CD4-positive, alpha-beta T cell treated with Interleukin-2 at 100 ng/mL for 4 hours (primary cell): ENCODE results near the gene WDSUB1.

Experiments used
- DNase-seq: peaks from one replicate; pipeline ENCODE4 v3.0.0-alpha.2; 2020; ENCODE audit warnings: low spot score

WDSUB1 gene

DNA sequence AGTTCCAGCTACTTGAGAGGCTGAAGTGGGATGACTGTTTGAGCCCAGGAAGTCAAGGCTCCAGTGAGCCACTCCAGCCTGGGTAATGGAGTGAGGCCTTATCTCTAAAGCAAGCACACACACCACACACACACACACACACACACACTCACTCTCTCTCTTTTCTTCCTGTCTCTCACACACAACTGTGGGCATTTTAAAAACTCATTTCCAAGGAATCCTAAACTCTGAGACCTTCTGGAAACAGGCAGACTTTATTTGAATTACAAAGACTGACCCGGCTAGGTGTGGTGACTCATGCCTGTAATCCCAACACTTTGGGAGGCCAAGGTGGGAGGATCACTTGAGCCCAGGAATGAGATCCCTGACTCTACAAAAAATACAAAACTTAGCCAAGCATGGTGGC is 21.3 kb downstream of the WDSUB1 start:
- no peak for DNase-seq

DNA sequence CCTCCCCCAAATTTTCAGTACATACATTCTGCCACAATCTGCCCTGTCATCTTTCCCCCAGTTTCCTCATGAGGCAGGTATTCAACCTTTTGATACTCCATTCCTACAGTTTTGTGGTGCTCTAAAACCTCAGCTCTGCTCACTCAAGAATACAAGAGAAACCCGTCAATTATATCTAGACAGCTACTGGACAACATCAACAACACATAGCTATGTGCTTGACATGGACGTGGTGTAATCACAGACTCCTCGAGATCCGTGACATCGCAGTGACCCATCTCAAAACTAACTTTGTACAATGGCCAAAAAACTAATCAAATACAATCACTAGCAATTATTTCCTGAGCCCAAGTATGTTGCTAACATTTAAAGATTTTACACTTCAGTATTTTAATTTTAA is 23.6 kb downstream of the WDSUB1 start:
- DNase-seq, result no peak

DNA sequence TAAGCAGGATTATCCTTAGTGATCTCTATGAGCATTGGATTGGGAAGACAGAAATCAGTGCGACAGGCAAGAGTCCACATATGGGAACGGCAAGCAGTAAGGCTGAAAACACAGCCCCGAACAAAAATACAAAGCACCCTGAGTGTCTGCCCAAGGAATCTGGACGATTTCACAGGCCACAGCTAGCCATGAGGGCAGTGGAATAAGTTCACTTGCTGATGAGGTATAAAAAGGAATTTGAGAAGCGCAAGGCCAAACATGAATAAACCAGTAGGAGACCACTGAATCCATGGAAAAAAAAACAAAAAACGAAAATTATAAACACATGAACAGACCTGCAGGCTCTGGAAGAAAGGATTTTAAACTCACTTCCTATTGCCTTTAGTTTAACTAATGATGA is 24.3 kb downstream of the WDSUB1 start:
- no peak for DNase-seq

DNA sequence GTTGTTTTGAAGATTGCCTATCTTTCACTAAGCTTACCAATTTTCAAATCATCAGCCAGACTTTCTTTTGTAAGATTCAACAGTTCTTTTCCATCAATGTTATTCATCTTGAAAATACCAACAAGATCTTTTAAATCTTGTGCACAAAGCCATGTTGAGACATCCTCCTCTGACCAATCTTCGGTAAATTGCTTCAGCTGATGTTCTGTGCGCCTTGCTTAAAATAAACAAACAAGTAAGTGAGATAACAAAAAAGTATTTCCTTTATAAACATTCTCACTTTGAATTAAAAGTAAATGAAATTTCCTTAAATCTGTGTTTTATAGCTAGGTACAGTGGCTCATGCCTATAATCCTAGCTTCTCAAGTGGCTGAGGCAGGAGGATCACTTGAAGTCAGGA is 30.3 kb downstream of the WDSUB1 start:
- DNase-seq, result no peak

DNA sequence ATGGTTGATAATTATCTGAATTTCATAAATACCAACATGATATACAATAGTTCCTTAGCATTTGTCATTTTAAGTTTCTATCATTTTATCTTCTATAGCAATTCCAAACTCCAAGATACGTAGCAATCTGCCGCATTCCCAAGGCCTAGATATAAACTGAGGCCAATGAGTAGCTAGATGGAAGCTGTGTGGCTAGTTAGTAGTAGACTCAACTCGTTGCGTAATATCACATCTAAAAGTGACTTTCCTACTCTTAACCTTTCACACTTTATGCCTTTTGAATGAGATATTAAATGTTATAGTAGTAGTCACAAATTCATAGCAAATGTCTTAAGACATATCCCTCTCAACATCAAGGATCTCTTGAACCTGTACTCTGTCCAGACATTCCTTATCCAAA is 33.6 kb downstream of the WDSUB1 start:
- DNase-seq, result no peak

DNA sequence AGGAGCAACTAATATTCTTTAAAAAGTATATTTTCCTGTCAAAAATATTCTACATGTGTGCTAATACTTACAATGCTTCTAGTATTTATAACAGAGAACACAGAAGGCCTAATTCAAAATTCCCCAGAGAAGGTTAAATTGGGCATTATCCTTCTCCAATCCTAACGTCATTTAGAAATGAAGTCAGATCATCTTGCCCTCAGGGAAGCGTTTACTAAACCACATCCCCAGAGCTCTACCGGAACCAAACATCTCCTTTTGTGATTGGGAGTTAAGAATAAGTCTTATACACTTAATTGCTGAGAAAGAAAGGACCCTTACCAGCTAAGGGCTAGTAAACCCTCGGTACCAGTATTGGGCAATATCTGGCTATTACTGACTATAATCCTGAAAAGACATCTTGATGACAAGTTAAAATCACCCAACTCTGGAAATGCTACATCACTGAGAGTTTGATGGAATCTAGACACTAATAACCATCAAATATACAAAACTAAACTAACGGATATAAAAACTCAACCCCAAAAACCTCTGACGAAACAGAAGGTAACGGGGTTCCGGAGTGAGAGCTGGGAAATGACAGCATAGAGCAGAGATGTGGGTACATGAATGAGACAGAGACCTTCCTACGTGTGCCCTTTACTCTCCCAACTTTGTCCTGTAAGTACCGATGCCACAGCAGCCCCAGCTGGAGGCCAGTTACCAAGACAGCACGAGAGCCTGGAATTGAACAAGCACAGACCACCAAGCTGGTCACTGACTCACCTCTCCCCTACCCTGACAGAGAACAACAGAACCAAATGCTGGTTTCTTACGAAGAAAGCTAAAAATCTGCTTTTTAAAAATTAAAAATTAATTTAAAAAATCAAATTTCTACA is 35.0 kb downstream of the WDSUB1 start:
- no peak for DNase-seq

DNA sequence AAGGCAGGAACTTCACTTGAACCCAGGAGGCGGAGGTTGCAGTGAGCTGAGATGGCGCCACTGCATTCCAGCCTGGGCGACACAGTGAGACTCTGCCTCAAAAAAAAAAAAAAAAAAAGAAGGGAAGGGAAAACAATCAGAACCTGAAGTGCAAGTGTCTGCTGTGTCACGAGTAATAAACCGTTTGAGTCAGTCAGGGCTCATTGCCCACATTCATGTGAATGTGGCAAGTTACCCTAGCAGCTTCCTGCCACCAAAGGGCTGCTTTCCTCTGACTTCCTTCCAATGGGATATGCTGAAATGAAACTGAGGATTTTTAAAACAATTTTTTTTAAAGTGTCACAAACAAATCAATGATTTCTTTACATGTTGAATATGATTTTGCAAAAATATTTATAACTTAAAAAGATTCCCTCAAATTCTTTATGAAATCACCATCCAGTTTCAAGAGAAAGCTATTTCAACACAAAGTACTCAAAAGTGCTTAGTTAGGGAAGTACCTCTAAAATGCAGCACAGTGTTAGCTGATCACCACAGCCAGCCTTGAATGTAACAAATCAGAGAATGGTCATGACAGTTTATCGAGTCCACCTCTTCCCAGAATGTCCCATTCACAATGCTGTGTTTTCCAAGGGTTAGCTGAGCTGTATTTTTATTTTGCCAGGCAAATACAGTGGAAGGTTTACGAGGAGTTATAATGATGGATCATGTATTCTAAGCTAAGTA is 36.4 kb downstream of the WDSUB1 start:
- no peak for DNase-seq

DNA sequence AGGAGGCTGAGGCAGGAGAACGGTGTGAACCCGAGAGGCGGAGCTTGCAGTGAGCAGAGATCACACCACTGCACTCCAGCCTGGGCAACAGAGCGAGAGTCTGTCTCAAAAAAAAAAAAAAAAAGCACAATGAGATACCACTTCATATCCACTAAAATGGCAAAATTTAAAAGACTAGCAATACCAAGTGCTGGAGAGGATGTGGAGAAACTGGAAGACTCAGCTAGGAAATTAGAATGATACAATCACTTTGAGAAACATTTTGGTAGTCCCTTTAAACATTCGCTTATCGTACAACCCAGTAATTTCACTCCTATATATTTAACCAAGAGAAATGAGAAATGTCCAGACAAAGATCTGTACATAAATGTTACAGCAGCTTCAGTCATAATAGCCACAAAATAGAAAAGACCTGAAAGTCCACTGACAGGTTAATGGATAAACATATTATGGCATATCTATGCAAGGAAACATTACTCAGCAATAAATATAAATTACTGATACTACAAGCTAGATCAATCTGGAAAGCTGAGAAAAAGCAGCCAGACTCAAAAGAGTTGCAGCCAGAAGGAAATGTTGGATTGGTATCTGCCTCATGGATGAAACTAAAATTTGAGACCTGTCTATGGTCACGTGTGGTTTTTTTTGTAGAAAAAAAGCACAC is 40.0 kb downstream of the WDSUB1 start:
- no peak for DNase-seq

DNA sequence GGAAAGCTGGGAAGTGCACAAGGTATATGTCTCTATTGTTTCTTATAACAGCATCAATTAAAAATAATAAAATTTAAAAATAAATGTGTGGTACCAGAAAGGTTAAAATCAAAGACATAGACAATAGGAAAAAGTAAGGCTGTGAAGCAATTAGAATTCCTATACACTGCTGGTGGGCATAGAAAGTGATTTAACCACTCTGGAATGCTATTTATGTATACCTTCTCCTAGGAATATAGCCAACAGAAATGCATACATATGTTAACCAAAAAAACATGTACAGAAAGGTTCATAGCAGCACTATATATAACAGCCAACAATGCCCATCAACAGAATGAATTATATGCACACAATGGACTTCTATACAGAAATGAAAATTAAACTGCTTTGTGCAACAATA is 43.0 kb downstream of the WDSUB1 start:
- no peak for DNase-seq

DNA sequence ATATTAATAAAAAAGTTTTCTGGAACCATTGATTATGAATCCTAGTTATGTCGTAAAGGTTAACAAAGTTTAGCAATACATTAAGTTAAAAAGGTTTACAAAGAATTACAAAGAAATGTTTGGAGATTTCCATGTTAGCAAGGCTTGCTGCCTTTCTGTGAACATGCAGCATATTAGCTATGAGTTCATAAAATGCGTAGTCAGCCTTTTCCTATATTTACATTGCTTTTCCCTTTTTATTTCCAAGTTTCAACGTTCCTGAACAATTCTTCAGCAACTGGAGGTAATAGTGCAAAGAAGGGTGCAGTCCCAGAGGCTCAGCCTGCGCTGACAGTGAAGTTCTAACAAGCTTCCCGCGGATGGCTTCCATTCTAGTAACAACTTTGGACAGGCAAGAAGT is 51.6 kb downstream of the WDSUB1 start:
- DNase-seq, result no peak

DNA sequence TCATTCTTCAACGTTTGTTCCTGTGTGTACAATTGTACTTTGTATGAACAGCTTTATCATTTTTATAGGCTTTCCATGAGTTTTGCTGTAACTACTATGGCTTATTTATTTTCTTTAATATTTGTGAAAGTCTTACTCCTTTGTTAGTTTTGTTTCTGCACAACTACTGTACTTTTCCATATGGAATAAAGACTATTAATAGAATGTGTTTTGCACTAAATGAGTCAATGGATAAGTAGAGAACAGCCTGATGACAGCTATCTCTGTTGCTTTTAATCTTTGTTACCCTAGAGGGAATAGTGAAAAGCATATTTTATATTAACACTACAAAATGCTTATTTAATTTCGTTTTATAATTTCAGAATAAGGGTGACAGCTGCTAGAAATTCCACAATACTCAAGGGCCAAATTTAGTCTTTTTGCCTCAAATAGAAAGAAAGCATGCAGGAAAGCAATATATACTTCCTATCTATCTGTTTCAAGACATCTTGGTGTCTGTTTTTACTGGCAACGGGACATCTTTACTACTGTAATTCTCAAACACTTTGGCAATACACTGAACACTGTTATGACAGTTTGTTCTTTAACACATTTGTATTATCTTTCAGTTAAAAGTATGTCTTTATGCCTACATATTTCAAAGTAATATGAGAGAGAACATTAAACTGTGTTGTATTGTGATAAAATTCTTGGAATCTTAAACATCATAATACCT is 53.9 kb downstream of the WDSUB1 start:
- no peak for DNase-seq

DNA sequence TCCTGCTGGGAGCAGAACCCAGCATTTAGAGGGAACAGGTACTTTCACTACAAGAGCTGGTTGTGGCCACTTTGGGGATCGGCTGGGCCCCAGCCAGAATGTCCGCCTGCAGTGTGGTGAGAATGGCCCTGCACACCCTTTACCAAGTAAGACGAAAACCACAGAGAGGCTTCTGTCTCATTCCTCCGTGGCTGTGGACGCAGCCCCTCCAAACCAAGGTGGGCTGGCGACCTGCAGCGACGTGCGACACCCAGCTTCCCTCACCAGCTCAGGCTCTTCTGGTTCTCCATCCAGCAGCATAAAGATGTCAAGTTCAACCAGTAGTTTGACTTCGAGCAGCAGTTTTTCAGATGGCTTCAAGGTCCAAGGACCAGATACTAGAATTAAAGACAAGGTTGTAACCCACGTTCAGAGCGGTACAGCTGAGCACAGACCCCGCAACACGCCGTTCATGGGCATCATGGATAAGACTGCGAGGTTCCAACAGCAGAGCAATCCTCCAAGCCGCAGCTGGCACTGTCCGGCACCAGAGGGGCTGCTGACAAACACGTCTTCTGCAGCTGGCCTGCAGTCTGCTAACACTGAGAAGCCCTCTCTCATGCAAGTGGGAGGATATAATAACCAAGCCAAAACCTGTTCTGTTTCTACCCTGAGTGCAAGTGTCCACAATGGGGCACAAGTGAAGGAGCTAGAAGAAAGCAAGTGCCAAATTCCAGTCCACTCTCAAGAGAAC is 56.2 kb downstream of the WDSUB1 start:
- DNase-seq, result no peak

DNA sequence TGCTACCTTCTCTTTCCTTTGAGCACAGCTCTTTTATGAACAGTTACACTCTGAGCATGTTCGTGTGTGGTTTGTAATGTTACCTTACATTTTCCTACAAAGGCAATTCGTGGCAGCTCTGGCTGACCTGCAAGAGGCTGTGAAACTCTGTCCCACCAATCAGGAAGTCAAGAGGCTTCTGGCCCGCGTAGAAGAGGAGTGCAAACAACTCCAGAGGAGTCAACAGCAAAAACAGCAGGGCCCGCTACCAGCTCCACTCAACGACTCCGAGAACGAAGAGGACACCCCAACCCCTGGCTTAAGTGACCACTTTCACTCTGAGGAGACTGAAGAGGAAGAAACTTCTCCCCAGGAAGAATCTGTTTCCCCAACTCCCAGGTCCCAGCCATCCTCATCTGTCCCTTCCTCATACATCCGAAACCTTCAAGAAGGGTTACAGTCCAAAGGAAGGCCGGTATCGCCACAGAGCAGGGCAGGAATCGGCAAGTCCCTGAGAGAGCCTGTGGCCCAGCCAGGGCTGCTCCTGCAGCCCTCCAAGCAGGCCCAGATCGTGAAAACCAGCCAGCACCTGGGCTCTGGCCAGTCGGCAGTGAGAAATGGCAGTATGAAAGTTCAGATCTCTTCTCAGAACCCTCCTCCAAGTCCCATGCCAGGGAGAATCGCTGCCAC is 56.9 kb downstream of the WDSUB1 start:
- no peak for DNase-seq

DNA sequence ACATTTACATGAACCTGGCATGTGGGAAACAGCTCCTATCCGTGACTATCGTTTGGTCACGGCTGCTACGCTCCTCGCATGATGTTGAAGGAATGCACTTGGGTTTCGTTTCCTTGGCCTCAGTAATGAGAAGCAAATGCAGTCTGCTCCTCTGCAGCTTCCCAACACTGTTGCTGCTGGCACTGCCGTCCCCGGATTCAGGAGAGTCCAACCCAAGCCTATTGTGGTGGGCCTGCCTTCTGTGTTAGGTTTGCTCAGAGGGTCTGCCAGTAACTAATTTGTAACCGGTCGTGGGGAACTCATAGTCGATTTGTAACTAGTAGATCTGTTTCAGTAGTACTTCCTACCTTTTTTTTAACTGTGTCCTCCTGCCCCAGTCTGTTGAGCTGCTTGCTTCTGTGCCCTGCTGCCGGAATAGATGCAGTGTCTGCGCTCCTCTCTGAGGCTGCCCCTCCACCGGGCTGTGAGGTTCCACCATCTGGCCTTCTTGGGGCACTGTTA is 58.4 kb downstream of the WDSUB1 start:
- DNase-seq, result no peak

DNA sequence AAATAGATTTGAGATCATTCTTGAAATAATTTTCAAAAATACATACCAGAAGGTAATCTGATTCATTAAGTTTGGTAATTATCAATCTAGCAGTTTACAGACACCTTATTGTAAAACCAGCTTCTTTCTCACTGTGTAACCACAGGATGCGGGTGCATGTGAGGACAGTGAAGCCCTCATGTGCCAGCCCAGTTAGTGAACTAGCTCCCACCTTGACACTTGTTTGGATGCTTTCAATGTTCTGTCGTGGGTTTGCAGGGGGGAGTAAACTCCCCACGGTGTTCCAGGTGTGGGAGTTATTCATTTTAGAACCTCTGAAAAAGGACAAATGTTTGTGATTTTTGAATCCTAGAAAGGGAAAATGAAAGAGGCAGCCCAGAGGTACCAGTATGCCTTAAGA is 59.0 kb downstream of the WDSUB1 start:
- peak; percentile 25 for DNase-seq

DNA sequence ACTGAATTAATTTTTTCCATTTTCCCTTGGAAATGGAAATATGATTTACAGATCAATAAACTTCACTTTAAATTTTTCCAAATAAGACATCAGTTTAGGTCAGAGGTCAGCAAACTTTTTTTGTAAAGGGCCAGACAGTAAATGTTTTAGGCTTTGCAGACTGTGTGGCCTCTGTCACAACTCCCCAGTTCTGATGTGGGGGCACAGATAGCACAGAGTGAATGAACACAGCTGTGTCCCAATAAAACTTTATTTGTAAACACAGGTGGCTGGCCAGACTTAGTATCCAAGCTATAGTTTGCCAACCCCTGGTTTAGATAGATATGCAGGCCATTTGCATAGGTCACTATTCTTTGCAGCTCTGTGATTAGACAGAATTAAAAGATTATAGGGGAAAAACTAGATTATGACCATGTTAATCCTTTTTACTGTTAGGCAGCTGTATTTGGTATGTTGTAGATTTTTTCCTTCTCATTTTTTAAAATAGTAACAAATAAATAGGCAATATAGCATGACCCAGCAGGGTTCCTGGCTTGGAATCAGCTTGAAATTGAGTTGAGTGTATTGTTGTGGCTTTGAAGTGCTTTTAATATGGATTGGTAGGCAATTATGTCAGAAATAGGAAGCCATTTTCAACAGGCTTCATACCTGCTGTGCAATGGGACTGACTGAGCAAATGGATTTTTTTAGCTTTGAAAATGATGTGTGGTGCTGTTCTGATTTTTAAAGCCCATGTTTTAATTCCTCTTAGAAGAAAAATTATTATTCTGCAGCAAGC is 59.7 kb downstream of the WDSUB1 start:
- DNase-seq, result no peak

DNA sequence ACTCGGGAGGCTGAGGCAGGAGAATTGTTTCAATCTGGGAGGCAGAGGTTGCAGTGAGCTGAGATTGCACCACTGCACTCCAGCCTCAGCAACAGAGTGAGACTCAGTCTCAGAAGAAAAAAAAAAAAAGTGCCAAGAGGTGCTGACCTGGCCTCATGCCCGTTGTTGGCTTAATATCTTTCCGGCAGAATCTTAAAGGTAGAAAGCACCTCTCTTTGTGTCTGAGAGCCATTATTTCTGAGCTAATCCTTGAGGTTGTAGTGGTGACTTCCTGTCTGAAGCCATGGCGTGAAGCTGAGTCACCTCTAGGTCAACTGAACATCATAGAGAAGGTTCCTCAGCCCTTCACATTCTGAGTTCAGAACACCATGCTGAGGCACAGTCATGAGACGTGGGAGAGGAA is 60.4 kb downstream of the WDSUB1 start:
- peak; percentile 58 for DNase-seq

DNA sequence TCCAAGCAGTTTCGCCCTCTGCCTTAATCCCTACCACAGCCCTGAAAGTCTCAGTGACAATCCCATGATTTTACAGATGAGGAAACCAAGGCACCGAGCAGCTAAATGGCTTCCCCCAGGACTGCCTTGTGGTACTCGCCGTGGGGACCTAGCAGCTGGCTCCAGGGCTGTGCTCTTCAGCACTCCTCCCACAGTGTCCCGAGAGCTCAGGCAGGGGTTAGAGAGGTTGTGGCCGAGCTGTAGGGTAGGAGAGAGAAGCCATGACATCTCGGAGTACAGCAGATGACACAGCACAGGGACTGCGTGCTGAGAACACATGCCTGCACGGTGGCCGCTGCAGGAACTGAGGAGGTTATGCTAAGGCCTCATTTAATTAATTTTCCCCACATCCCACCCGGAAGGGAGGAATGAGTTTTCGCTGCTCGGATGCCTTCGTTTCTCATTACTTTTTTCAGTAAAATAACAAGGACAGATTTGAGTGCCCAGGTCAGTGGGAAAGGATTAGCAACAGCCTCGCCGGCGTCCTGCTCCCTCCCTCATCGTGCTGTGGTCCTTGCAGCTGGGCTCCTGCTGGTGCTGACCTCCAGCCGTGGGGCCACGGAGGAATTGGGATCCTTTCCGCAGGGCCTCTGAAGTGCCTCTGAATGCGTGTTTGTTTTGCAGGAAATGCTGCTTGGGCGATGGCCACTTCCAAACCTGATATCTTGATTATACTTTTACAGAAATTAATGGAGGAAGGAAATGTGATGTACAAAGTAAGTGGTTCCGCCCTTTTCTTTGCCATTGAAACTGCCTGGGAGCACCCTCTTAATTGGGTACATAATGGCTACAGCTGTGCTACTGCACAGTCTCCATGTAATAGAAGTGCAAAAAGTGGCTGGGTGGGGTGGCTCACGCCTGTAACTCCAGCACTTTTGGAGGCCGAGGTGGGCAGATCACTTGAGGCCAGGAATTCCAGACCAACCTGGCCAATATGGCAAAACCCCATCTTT is 61.2 kb downstream of the WDSUB1 start:
- no peak for DNase-seq
